ENCODE data around the gene NPR3. TPM values are rescaled to one million over a fixed set of nuclear protein-coding genes. Genes with fewer than 3 reads are reported as not detected.

The NPR3 gene
- total RNA-seq, 2 experiments from 2014 or later, result 0.17 TPM; not detected in 1

DNA sequence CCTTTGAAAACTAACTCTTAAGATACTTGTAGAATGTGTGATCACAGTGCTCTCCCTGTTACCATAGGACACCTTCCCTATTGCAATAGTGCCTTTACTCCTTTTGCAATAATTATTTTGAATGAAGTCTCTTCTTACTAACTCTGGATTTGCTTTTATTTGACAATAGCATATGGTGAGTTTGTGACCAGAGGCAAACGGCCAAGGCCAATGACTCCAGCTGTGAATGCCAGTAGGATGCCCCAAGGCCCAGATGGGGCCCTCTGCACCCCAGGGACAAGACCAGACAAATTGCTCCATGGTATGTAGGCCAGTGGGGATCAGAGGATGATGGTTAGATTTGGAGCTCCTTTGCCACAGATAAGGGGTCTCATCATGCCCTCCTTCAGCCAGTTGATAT, 116.9 kb downstream of the NPR3 start:
- ATAC-seq (ENCODE audit: low read depth) (no peak), DNase-seq (no peak)
- POLR2A ChIA-PET, result no interaction called here
- no peak overlapping the region for H3K27ac Mint-ChIP-seq
- H3K36me3 Mint-ChIP-seq, result no peaks in the 10 kb centered on the region
- no peak overlapping the region for H3K4me3 Mint-ChIP-seq
- no peaks in the 10 kb centered on the region for H3K4me1 Mint-ChIP-seq
- H3K27me3 Mint-ChIP-seq, result no peaks in the 10 kb centered on the region
- H3K9me3 Mint-ChIP-seq, result no peaks in the 10 kb centered on the region

DNA sequence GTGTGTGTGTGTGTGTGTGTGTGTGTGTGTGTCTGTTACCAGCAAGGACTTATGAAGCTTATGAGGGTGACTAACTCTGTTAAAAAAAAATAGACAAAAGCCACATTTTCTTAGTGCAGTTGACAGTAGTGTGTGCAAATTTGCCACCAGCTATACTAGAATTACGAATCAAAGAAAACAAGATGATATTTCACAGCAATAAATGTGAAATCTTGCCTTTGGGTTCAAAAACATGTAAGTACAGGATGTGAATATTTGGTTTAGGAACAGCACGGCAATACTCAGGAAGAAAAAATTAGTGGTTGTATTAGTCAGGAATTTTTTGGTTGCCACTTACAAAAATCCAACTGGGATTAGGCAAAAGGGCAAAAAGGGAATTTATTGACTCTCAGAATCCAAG, 117.4 kb downstream of the NPR3 start:
- no peaks in the 10 kb centered on the region for H3K36me3 Mint-ChIP-seq
- peaks cover under 1% of the 10 kb centered on the region for H3K4me1 Mint-ChIP-seq
- ATAC-seq (ENCODE audit: low read depth) (no peak), DNase-seq (no peak)
- no peak overlapping the region for H3K4me3 Mint-ChIP-seq
- POLR2A ChIA-PET, result no interaction called here
- H3K27ac Mint-ChIP-seq, result no peak overlapping the region
- H3K9me3 Mint-ChIP-seq, result no peaks in the 10 kb centered on the region
- H3K27me3 Mint-ChIP-seq, result no peaks in the 10 kb centered on the region

DNA sequence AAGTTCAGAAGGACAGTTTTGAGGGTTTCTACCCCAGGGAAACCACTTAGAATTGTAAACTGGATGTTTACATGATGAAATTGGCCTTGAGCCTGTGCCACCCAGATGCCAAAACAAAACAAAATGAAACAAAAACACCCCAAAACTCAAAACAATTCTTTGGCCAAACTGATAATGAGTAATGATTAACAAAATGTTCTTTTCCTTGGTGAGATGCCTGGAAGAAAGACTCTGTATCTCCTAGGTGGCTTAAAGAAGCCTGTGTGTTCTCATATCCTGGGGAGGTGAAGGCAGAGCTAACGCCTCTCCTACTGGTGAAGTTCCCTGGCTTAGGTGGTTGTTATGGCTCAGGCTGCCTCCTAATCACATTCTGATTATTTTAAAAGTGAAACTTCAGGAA, 120.5 kb downstream of the NPR3 start:
- H3K9me3 Mint-ChIP-seq, result peaks cover 1% of the 10 kb centered on the region
- H3K27me3 Mint-ChIP-seq, result no peaks in the 10 kb centered on the region
- peaks cover 7% of the 10 kb centered on the region for H3K4me1 Mint-ChIP-seq
- H3K36me3 Mint-ChIP-seq, result no peaks in the 10 kb centered on the region
- no peak for DNase-seq
- H3K27ac Mint-ChIP-seq, result no peak overlapping the region
- ATAC-seq (ENCODE audit: low read depth), result no peak
- POLR2A ChIA-PET, result no interaction called here
- no peak overlapping the region for H3K4me3 Mint-ChIP-seq

DNA sequence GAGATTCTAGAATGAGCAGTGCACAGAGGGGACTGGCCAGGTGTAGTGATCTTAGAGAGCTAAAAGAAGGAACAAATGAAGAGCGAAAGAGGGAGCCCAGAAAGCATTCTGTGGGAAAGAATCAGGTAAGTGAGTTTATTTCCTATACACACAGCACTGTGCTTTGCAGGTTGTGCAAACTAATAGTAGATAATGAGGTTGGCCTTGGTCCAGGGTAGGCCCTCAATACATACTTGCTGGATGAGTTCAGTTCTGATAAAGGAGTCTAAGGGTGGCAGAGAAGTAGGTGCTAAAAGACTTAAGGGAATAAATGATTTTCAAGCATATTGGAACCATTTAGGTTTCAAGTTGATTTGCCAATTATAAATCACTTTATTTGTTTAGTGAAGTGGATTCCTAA, 122.0 kb downstream of the NPR3 start:
- Mint-ChIP-seq H3K27ac (no peak overlapping the region), H3K4me1 (peaks cover 7% of the 10 kb centered on the region), H3K27me3 (no peaks in the 10 kb centered on the region), H3K36me3 (no peaks in the 10 kb centered on the region), H3K9me3 (peaks cover 3% of the 10 kb centered on the region), H3K4me3 (no peak overlapping the region)
- DNase-seq, result no peak
- ATAC-seq (ENCODE audit: low read depth), result no peak
- POLR2A ChIA-PET, result no interaction called here

DNA sequence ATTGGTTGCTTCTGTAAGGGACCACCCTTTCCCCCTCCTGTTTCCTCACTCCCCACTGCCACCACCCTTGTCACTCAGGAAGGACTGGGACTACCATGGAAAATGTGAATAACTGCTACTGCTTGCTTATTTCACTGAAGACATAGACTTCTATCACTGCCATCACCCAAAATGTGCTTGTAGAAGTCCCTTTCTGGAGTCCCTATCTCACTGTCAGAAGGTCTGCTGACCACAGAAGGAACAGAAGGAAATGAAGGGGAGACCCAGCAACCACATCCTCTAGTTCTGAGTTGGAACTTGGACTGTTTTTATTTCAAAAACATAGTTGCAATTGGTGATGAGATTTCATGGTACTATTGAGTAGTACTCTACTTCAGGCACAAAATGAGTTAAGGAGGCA, 122.5 kb downstream of the NPR3 start:
- ATAC-seq (ENCODE audit: low read depth), result peak; percentile 47
- DNase-seq, result no peak

DNA sequence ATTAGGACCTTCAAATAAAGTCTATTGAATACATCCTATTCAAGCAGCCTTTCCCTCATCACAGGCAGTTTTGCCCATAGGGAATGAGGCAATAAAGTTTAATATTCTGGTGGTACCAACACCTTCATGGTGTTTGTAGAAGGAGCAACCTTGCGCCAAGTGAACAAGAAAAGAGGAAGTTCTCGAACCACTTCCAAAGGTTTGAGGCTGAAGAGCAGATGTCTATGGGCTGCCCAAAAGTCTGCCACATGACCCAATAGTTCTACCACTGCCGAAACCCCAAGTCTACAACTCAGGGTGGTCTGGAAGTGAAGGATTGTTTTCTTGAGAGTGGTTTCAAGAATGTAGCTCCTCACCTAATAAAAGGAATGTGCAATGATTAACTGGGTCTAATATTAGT, 123.1 kb downstream of the NPR3 start:
- H3K4me1 Mint-ChIP-seq, result peaks cover 7% of the 10 kb centered on the region
- no peak for DNase-seq
- peak overlapping the region; percentile 10 for H3K4me3 Mint-ChIP-seq

More for the DNA sequence above, 122.5 kb downstream of the NPR3 start:
- Mint-ChIP-seq H3K4me1 (peaks cover 7% of the 10 kb centered on the region), H3K9me3 (peaks cover 3% of the 10 kb centered on the region), H3K27me3 (no peaks in the 10 kb centered on the region), H3K4me3 (peak overlapping the region; percentile 10), H3K27ac (no peak overlapping the region), H3K36me3 (no peaks in the 10 kb centered on the region)
- POLR2A ChIA-PET, result no interaction called here

DNA sequence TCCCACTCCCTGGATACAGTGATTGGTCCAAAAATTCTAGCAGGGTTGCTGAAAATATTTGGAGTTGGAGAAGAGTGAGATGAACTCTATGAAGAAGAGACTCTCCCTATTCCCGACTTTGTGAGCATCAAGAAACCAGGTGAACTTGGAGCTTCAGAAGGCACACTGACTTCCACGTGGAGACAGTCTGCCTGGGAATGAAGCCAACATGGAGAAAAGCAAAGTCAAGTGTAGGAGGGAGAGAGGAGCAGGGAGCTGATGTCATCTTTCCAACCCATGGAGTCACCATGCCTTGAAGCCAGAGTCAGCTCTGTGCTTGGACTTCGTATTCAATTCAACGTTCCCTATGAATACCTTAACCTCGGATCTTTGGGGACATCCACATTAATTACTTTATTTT, 125.1 kb downstream of the NPR3 start:
- no peak overlapping the region for H3K27ac Mint-ChIP-seq
- ATAC-seq (ENCODE audit: low read depth) (no peak), DNase-seq (no peak)
- H3K36me3 Mint-ChIP-seq, result no peaks in the 10 kb centered on the region
- no peaks in the 10 kb centered on the region for H3K27me3 Mint-ChIP-seq
- peaks cover 3% of the 10 kb centered on the region for H3K9me3 Mint-ChIP-seq
- H3K4me3 Mint-ChIP-seq, result no peak overlapping the region
- peaks cover 7% of the 10 kb centered on the region for H3K4me1 Mint-ChIP-seq
- POLR2A ChIA-PET, result interaction anchor here (0.6 kb wide), 1 partner anchor 146 kb away, joined by 3 read pairs; no protein-coding TSS in a partner anchor

More for the DNA sequence above, 123.1 kb downstream of the NPR3 start:
- H3K9me3 Mint-ChIP-seq, result peaks cover 3% of the 10 kb centered on the region
- no peak for ATAC-seq (ENCODE audit: low read depth)
- POLR2A ChIA-PET, result no interaction called here
- H3K36me3 Mint-ChIP-seq, result no peaks in the 10 kb centered on the region
- H3K27ac Mint-ChIP-seq, result no peak overlapping the region
- no peaks in the 10 kb centered on the region for H3K27me3 Mint-ChIP-seq

DNA sequence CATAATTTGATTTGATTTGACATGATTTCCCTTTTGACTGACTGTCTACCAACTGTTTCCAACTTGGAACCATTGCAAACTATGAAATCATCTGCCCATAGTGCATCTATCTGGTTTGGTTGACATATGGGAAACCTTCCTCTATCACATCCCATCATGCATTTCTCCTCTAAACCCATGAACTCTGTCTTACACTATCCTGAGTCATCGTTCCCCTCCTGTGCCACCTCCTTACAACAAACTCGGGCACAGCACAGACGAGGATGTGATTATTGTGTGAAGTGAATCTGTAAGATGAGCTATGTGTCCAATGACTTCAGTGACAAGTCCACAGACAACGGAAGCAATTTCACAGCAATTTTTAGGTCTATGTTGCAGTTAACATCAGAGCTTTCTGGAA, 126.1 kb downstream of the NPR3 start:
- H3K36me3 Mint-ChIP-seq, result no peaks in the 10 kb centered on the region
- H3K27ac Mint-ChIP-seq, result no peak overlapping the region
- no peaks in the 10 kb centered on the region for H3K27me3 Mint-ChIP-seq
- ATAC-seq (ENCODE audit: low read depth) (no peak), DNase-seq (no peak)
- peaks cover 3% of the 10 kb centered on the region for H3K9me3 Mint-ChIP-seq
- POLR2A ChIA-PET, result no interaction called here
- H3K4me1 Mint-ChIP-seq, result peaks cover 9% of the 10 kb centered on the region
- H3K4me3 Mint-ChIP-seq, result no peak overlapping the region

DNA sequence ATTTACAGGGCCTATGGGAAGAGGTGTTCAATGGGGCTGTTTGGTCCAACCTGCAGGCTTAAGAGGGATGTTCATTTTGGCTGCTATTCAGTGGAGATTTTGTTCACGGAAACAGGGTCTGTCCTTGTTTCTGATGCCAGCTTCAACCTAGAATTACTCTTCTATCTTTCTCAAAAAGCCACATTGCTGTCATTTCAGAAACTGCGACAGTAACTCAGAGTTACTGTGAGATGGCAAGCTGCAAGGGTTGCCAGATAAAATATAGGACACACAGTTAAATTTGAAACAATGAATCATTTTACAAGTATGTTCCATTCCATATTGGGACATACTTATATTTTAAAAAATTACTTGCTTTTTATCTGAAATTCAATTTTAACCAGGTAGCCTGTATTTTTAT, 128.0 kb downstream of the NPR3 start:
- POLR2A ChIA-PET, result no interaction called here
- DNase-seq (no peak), ATAC-seq (ENCODE audit: low read depth) (no peak)
- no peak overlapping the region for H3K4me3 Mint-ChIP-seq
- H3K27ac Mint-ChIP-seq, result no peak overlapping the region
- peaks cover 3% of the 10 kb centered on the region for H3K9me3 Mint-ChIP-seq
- H3K36me3 Mint-ChIP-seq, result no peaks in the 10 kb centered on the region
- H3K27me3 Mint-ChIP-seq, result no peaks in the 10 kb centered on the region
- H3K4me1 Mint-ChIP-seq, result peaks cover 13% of the 10 kb centered on the region

DNA sequence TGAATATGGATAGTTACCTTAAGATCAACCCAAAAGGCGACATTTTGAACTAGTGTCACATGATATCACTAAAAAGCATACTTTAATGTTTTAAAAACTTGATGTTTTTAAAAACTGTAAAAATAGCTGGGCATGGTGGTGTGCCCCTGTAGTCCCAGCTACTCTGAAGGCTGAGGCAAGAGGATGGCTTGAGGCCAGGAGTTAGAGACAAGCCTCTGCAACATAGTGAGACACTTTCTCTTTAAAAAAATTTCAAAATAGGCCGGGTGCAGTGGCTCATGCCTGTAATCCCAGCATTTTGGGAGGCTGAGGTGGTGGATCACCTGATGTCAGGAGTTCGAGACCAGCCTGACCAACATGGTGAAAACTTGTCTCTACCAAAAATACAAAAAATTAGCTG, 129.5 kb downstream of the NPR3 start:
- POLR2A ChIA-PET, result interaction anchor here (0.6 kb wide), 1 partner anchor 359 kb away, joined by 4 read pairs; no protein-coding TSS in a partner anchor

More for the DNA sequence above, 129.5 kb downstream of the NPR3 start:
- no peak for DNase-seq
- H3K4me1 Mint-ChIP-seq, result peaks cover 11% of the 10 kb centered on the region
- no peak overlapping the region for H3K27ac Mint-ChIP-seq
- no peak overlapping the region for H3K4me3 Mint-ChIP-seq
- H3K9me3 Mint-ChIP-seq, result peaks cover 3% of the 10 kb centered on the region
- no peaks in the 10 kb centered on the region for H3K36me3 Mint-ChIP-seq
- no peak for ATAC-seq (ENCODE audit: low read depth)
- no peaks in the 10 kb centered on the region for H3K27me3 Mint-ChIP-seq

Other genes starting within 250 kb of the NPR3 start
- gene SUB1, start 125.8 kb upstream of the NPR3 start, total RNA-seq, result 100 to 1,000 TPM; 290 to 294 TPM